Colon (tissue), 2 donors: ENCODE measurements around the gene TTC29.
"Not testable (repeated sequence)": the region's sequence is repeated elsewhere in the genome, so short reads cannot be mapped to it uniquely, and the experiment has no call there.

ENCODE experiments used
- FAIRE-seq: peaks from 2 replicates; lab custom pipeline; 2012; peaks lifted over from hg19 to GRCh38; lab: Jason Lieb, UNC
- donor health status: control.
- donor health status: control.

The TTC29 gene

DNA sequence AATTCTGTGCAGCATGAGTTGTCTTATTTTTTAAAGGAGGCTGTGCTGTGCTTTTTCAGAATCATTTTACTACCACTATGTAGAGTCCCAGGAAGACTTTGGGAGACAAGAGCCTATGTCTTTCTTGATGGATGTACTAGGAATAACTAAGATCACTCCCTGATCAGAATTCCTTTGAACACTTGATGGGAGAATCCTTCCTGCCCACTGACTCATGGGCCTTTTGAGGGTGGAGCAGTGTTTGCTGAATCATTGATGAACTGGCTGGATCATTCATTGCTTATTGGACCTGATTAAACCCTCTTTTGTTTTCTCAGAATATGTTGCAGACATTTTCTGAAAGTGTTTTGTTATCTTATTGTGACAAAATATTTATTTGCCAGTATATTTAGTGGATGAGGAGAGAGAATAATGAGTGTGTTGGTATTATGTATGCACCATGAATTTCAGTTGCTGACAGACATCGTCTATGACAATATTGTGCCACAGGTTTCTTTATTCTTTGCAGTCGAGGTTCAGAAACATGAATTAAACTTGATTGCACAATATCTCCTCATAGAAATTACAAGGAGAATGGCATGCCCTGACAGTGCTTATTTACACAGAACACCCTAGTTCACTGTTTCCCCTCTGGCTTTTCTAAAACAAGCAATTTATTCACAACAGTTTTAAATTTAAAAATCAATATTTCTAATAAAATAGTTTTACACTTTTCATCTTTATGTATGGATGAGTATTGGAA lies 270.7 kb downstream of the TTC29 start:
- no peak for FAIRE-seq

DNA sequence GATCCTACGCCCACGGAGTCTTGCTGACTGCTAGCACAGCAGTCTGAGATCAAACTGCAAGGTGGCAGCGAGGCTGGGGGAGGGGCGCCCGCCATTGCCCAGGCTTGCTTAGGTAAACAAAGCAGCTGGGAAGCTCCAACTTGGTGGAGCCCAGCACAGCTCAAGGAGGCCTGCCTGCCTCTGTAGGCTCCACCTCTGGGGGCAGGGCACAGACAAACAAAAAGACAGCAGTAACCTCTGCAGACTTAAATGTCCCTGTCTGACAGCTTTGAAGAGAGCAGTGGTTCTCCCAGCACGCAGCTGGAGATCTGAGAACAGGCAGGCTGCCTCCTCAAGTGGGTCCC lies 281.7 kb downstream of the TTC29 start:
- not testable (repeated sequence) for FAIRE-seq

DNA sequence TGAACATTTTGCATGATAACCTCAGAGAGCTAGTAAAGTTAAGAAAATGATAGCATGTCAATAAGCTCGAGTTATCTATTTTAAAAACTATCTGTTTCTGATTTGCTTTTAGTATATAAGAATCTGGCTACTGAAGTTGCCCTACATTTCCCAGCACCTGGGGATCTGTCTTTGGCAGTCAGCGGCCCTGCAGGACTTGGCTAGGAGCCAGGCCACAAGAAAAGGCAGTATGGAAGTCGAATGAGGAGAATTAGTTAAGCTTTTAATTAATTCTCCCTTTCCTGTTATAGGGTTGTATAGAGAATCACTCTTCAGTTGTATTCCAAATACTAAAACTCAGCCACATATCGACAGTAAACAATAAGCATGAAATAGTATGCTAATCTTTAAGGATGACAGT lies 284.3 kb downstream of the TTC29 start:
- FAIRE-seq: no peak
